Subcutaneous abdominal adipose tissue (tissue), 5 donors: ENCODE results near the gene TFEB.
A peak's percentile ranks its signal among the peaks of the same experiment; 100 is the strongest.

ENCODE experiments used
- H3K27ac ChIP-seq: one replicate; pipeline ENCODE4 v1.7.0; 2013; ENCODE audit warnings: low read depth, mild to moderate bottlenecking, inconsistent platforms, low read length, moderate library complexity
- H3K27me3 ChIP-seq, 5 donors: one replicate each; pipeline ENCODE4 v1.7.0; 2013; ENCODE audit warnings: low read length in 5 of 5, inconsistent platforms in 1 of 5; ENCODE audit not compliant: control insufficient read depth in 5 of 5, insufficient read depth in 4 of 5
- H3K36me3 ChIP-seq, 5 donors: one replicate each; pipeline ENCODE4 v1.7.0; 2013; ENCODE audit warnings: low read length in 5 of 5; ENCODE audit not compliant: control insufficient read depth in 5 of 5, insufficient read depth in 5 of 5
- H3K4me1 ChIP-seq, 5 donors: one replicate each; pipeline ENCODE4 v1.7.0; 2013; ENCODE audit warnings: low read length in 5 of 5, mild to moderate bottlenecking in 3 of 5, moderate library complexity in 1 of 5; ENCODE audit not compliant: control insufficient read depth in 5 of 5, insufficient read depth in 5 of 5
- H3K4me3 ChIP-seq, 5 donors: one replicate each; pipeline ENCODE4 v1.7.0; 2013; ENCODE audit warnings: low read length in 5 of 5, low read depth in 1 of 5
- H3K9ac ChIP-seq, 5 donors: one replicate each; pipeline ENCODE4 v1.7.0; 2013; ENCODE audit warnings: low read length in 5 of 5, mild to moderate bottlenecking in 4 of 5, moderate library complexity in 3 of 5
- H3K9me3 ChIP-seq, 5 donors: one replicate each; pipeline ENCODE4 v1.7.0; 2013; ENCODE audit warnings: low read length in 5 of 5; ENCODE audit not compliant: control insufficient read depth in 5 of 5
- donor health status: healthy.
- donor health status: healthy.
- donor health status: healthy.
- donor health status: healthy.
- donor health status: healthy.

The TFEB gene

GRCh38 chr6:41731561-41732086, 3.8 kb downstream of the TFEB start:
- H3K36me3 ChIP-seq, result no peaks in the 10 kb centered on the region
- no peak overlapping the region for H3K27ac ChIP-seq
- H3K4me1 ChIP-seq, result peaks cover 6 to 67% (median 61%) of the 10 kb centered on the region in 5 donors
- H3K9ac ChIP-seq, result no peak overlapping the region
- H3K4me3 ChIP-seq, result no peak overlapping the region
- no peaks in the 10 kb centered on the region for H3K27me3 ChIP-seq
- no peaks in the 10 kb centered on the region for H3K9me3 ChIP-seq

DNA sequence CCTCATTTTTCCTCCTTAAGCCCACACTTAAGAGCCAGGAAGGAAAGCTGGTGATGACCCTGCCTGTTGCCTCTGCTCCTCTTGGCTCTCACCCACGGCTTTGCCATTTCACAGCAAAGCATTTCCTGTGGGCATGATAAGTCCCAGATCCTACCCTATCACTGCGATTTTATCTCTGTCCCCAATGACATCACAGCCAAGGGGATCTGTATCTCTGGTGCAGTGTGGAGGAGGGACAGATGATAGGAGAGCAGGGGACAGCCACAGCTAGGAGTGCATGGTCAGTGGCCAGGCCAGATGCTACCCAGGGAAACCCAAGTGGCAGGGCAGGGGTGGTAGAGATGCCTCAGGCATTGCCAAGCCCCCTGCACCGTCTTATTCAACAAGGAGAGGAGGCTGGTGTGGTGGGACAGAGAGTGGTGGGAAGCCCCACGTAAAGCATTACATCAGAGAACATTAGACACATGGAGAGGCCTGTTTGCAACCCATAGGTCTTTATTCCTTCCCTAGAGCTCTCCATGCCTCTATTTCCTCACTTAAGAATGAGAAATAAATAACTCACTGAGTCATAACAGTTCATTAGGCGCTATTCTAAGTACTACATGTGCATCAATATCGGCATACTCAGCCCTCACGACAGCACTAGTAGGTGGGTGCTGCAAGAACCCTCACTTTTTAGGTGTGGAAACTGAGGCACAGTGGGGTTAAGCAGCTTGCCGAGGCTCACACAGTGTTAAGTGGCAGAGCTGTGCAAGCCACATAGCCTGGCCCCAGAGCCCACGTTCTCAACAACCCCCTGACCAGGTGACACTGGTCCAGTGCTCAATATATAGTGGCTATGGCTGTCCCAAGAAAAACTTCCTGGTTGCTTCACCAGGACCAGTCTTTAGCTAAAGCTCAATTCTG, 4.6 kb downstream of the TFEB start:
- Histone ChIP-seq H3K36me3 (no peaks in the 10 kb centered on the region), H3K4me1 (peaks cover 6 to 65% (median 58%) of the 10 kb centered on the region in 5 donors), H3K27me3 (no peaks in the 10 kb centered on the region), H3K9me3 (no peaks in the 10 kb centered on the region), H3K4me3 (peak overlapping the region in 1 of 5 donors; percentile 22), H3K27ac (no peak overlapping the region), H3K9ac (peak overlapping the region in 2 of 5 donors; percentile 18 to 56)

DNA sequence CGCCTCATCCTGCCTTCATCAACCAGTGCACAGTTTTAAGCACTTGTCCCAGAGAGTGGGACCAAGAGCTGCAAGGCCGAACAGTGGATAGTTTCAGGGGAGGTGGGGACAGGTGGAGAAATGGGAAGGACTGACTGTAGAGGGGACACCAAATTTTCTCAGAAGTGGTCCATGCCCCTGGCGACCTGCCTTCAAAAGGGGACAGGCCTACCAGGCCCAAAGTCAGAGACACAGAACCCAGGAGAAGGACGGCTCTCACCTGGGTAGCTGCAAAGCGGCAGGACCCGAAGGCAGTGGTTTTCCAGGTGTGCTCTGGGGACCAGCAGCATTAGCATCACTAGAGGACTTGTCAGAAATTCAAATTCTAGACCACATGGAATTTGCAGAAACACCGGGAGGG, 5.8 kb downstream of the TFEB start:
- no peaks in the 10 kb centered on the region for H3K9me3 ChIP-seq
- H3K36me3 ChIP-seq, result no peaks in the 10 kb centered on the region
- H3K4me3 ChIP-seq, result no peak overlapping the region
- no peaks in the 10 kb centered on the region for H3K27me3 ChIP-seq
- H3K4me1 ChIP-seq, result peaks cover 6 to 70% (median 64%) of the 10 kb centered on the region in 5 donors
- H3K27ac ChIP-seq, result no peak overlapping the region
- H3K9ac ChIP-seq, result no peak overlapping the region

GRCh38 chr6:41728954-41729353, 6.5 kb downstream of the TFEB start:
- Histone ChIP-seq H3K4me1 (peaks cover 11 to 77% (median 70%) of the 10 kb centered on the region in 5 donors), H3K9ac (no peak overlapping the region), H3K27me3 (no peaks in the 10 kb centered on the region), H3K36me3 (no peaks in the 10 kb centered on the region), H3K4me3 (no peak overlapping the region), H3K27ac (no peak overlapping the region), H3K9me3 (no peaks in the 10 kb centered on the region)

DNA sequence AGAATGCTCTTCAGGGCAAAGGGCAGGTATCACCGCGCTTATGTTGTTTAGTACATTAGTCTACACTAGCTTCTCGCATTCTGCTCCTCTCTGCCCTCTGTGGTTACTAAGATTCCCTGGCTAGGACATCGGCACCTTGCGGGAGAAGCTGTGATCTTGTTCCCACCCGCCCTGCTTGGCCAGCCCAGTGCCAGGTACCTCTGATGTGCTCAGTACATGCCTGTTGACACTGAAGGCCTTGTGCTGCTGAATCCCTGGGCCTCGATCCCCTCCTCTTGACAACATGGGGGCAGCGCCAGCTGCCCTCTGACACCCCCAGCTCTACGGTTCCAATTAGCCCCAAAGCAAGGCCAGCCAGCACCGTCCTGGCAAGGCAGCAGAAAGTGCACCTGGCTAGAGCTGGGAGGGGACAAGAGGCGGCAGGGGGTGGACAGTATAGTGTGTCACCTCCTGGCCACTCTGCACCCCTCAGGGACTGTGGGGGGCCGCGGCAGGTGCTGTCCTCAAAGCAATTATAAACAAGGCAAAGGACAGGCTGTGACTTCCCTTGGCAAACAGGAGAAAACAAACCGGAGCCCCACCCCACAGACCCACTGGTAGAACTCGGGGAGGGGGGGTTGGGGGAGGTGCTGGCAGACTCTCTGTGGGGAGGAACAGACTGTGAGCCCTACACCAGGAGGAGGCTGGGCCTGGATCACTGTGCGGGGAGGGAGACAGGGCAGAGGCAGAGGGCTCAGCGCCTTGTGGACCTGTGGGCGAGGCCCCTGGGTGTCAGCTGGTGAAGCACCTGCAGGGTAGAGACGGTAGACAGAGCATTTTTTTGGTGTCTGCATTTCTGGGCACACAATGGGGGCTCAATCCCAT, 7.1 kb downstream of the TFEB start:
- Histone ChIP-seq H3K9me3 (no peaks in the 10 kb centered on the region), H3K9ac (no peak overlapping the region), H3K36me3 (no peaks in the 10 kb centered on the region), H3K27ac (no peak overlapping the region), H3K27me3 (no peaks in the 10 kb centered on the region), H3K4me1 (peaks cover 17 to 77% (median 70%) of the 10 kb centered on the region in 5 donors), H3K4me3 (no peak overlapping the region)

DNA sequence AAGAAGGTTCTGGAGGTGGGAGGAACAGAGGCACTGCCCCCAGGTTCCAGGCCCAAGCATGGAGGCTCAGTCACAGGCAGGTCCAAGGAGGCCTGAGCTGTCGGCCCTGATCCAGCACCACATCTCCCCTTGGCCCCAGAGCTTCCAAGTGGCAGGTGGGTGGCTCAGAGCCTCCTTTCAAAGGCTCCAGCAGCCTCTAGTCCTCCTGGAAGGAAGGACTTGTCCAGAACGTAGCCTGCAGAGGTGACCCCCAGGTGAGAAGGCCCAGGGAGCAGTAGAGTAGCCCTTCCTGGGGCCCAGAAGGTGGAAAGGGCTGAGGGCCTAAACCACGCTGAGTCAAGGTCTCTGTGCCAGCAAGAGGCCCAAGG, 7.7 kb downstream of the TFEB start:
- H3K27ac ChIP-seq, result no peak overlapping the region
- H3K9ac ChIP-seq, result no peak overlapping the region
- H3K4me1 ChIP-seq, result peaks cover 21 to 77% (median 70%) of the 10 kb centered on the region in 5 donors
- H3K9me3 ChIP-seq, result no peaks in the 10 kb centered on the region
- H3K27me3 ChIP-seq, result no peaks in the 10 kb centered on the region
- no peak overlapping the region for H3K4me3 ChIP-seq
- no peaks in the 10 kb centered on the region for H3K36me3 ChIP-seq

DNA sequence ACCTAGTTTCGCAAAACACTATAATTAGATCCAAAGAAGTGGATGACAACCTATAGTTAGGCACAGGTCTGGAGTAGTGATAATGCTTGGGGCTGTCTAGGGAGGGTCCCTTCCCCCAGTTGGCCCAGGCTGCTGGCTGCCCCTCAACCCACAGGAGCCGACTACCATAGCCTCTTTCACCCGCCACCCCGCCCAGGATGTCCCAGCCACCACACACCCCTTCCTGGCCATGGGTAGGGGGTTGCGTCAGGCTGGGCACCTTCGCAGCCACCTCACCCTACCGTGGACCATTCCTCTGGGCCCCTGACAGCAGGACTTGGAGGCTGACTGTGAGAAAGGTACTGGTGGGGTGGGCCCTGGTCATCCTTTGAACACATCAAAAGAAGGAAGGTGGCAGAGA, 8.5 kb downstream of the TFEB start:
- Histone ChIP-seq H3K9me3 (no peaks in the 10 kb centered on the region), H3K27ac (no peak overlapping the region), H3K9ac (no peak overlapping the region), H3K4me1 (peaks cover 21 to 77% (median 66%) of the 10 kb centered on the region in 5 donors), H3K27me3 (no peaks in the 10 kb centered on the region), H3K36me3 (no peaks in the 10 kb centered on the region), H3K4me3 (no peak overlapping the region)

GRCh38 chr6:41724586-41725501, 10.6 kb downstream of the TFEB start:
- no peaks in the 10 kb centered on the region for H3K36me3 ChIP-seq
- no peaks in the 10 kb centered on the region for H3K27me3 ChIP-seq
- no peak overlapping the region for H3K27ac ChIP-seq
- peak overlapping the region in 2 of 5 donors; percentile 55 to 69 for H3K9ac ChIP-seq
- peaks cover 14 to 64% (median 50%) of the 10 kb centered on the region in 5 donors for H3K4me1 ChIP-seq
- H3K9me3 ChIP-seq, result no peaks in the 10 kb centered on the region
- H3K4me3 ChIP-seq, result no peak overlapping the region

DNA sequence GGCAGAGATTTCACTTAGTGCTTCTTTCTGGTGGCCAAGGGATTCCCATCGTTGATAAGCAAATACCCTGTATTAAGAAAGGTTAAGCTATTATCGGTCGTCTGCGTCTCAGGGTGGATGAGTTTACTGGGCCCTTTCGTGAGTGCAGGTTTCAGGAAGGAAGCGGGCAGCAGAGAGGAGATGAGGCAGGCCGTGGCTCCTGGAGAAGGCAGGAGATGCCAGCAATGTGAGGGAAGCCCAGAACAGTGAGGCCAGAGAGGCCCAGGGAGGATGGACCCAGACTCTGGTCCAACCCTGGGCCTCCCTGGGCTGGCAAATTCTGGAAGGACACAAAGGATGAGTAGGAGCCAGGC, 11.2 kb downstream of the TFEB start:
- Histone ChIP-seq H3K9ac (peak overlapping the region in 2 of 5 donors; percentile 55 to 69), H3K27ac (no peak overlapping the region), H3K36me3 (no peaks in the 10 kb centered on the region), H3K9me3 (no peaks in the 10 kb centered on the region), H3K4me3 (no peak overlapping the region), H3K4me1 (peaks cover 14 to 64% (median 49%) of the 10 kb centered on the region in 5 donors), H3K27me3 (no peaks in the 10 kb centered on the region)
